Measurements from ENCODE around the gene NEGR1. TPM values are rescaled to one million over a fixed set of nuclear protein-coding genes. Genes with fewer than 3 reads are reported as not detected.
A peak's percentile ranks its signal among the peaks of the same experiment; 100 is the strongest.

Gene NEGR1
- total RNA-seq, 1 donor from 2014 or later: 19.2 TPM

DNA sequence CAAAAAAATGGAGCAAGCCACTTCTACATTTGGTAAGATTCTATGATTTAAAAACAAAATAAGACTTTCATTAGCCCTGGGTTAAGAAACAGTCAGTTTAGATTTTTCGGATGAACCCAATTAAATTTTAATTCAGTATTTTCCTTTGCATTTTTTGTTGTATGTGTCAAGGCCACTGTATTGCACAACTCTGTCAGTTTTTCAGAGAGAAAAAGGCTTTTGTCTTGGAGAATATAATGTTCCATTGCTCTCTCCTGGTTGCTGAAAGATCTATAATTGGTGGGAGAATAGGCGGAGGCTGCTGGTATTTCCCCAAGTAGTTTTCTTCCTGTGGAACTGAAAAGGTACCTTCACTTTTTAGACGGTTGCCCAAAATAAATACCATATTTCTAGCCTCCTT is 84.6 kb downstream of the NEGR1 start:
- Histone ChIP-seq H3K27me3 (no peaks in the 10 kb centered on the region), H3K4me1 (no peaks in the 10 kb centered on the region), H3K27ac (no peak overlapping the region), H3K9me3 (no peaks in the 10 kb centered on the region), H3K4me3 (no peak overlapping the region), H3K36me3 (no peaks in the 10 kb centered on the region)
- DNase-seq (ENCODE audit: extremely low spot score in 2 of 2): no peak
- no peak for TF ChIP-seq POLR2A (IDR thresholded peaks at IDR 0.05)
- TF ChIP-seq CTCF (IDR thresholded peaks at IDR 0.05): no peak
- no peak for TF ChIP-seq POLR2AphosphoS5 (IDR thresholded peaks at IDR 0.05; ENCODE audit: insufficient read depth in 1 of 2, low read depth in 1 of 2)
- intact Hi-C loops (cut with DNase I): no loop called here

- H3K27me3 ChIP-seq: no peaks in the 10 kb centered on the region
- TF ChIP-seq POLR2AphosphoS5 (IDR thresholded peaks at IDR 0.05; ENCODE audit: insufficient read depth in 1 of 2, low read depth in 1 of 2): no peak
- peak in 1 of 3 experiments; percentile 26 for TF ChIP-seq CTCF (IDR thresholded peaks at IDR 0.05)
- TF ChIP-seq POLR2A (IDR thresholded peaks at IDR 0.05): no peak
- H3K4me3 ChIP-seq: no peak overlapping the region
- no peaks in the 10 kb centered on the region for H3K9me3 ChIP-seq
- no peaks in the 10 kb centered on the region for H3K36me3 ChIP-seq
- intact Hi-C loops (cut with DNase I): no loop called here
- no peak overlapping the region for H3K27ac ChIP-seq
- no peaks in the 10 kb centered on the region for H3K4me1 ChIP-seq
- no peak for DNase-seq (ENCODE audit: extremely low spot score in 2 of 2)
Measured at GRCh38 chr1:72186733-72187307, 95.5 kb downstream of the NEGR1 start.

DNA sequence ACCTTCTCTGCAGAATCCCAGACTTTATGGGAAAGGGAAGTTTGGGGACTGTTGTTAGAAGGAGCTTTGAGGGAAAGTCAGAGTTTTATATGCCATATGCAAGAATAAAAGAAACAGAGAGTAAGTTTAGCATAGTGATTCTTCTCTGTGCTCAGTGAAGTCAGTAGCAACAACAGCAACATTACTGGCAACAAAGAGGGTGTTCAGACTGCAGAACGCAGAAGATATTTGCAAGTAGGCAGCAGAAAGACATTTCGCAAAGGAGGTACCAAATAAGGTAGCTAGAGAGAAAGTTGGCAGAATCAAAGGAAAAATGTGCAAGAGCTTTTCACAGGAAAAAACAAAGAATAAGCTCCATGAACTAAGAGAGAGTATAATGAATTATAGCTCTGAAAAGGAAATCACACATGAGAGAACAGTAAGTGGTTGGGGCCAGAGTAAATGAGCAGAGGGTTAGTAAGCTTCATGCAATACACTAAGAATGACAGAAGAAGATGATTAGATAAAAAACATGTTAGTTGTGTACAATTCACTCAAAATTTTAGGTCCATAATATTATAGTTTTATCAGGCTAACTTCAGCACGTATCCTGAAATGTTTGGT is 98.1 kb downstream of the NEGR1 start:
- Histone ChIP-seq H3K4me3 (no peak overlapping the region), H3K27ac (no peak overlapping the region), H3K9me3 (no peaks in the 10 kb centered on the region), H3K27me3 (no peaks in the 10 kb centered on the region), H3K4me1 (no peaks in the 10 kb centered on the region), H3K36me3 (no peaks in the 10 kb centered on the region)
- TF ChIP-seq POLR2AphosphoS5 (IDR thresholded peaks at IDR 0.05; ENCODE audit: insufficient read depth in 1 of 2, low read depth in 1 of 2): no peak
- no peak for TF ChIP-seq POLR2A (IDR thresholded peaks at IDR 0.05)
- TF ChIP-seq CTCF (IDR thresholded peaks at IDR 0.05): no peak
- intact Hi-C loops (cut with DNase I): no loop called here
- DNase-seq (ENCODE audit: extremely low spot score in 2 of 2): no peak

GRCh38 chr1:72182859-72183258 is 99.5 kb downstream of the NEGR1 start:
- Histone ChIP-seq H3K36me3 (no peaks in the 10 kb centered on the region), H3K27ac (no peak overlapping the region), H3K4me1 (no peaks in the 10 kb centered on the region), H3K9me3 (no peaks in the 10 kb centered on the region), H3K4me3 (no peak overlapping the region), H3K27me3 (no peaks in the 10 kb centered on the region)
- intact Hi-C loops (cut with DNase I): no loop called here
- TF ChIP-seq POLR2A (IDR thresholded peaks at IDR 0.05) (no peak), CTCF (IDR thresholded peaks at IDR 0.05) (no peak), POLR2AphosphoS5 (IDR thresholded peaks at IDR 0.05; ENCODE audit: insufficient read depth in 1 of 2, low read depth in 1 of 2) (no peak)
- DNase-seq (ENCODE audit: extremely low spot score in 2 of 2): no peak

DNA sequence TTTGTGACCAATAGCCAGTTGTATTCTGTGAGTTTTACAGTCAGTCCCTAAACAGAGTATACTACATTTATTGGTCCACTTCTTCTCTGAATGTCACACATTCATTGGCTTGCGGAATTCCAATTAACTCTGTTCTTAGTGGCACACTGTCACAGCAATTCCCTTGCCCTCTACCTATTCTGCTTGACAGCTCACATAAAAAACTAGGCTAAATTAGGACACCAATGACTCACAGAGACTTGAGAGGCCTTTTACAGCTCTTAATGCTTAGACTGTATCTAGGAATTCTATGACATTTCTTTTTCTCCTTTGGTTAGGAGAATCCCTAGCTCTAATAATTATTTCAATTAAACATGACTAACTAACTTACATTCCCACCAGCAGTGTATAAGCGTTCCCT is 104.1 kb downstream of the NEGR1 start:
- no peak for TF ChIP-seq POLR2A (IDR thresholded peaks at IDR 0.05)
- TF ChIP-seq POLR2AphosphoS5 (IDR thresholded peaks at IDR 0.05; ENCODE audit: insufficient read depth in 1 of 2, low read depth in 1 of 2): no peak
- no peak for TF ChIP-seq CTCF (IDR thresholded peaks at IDR 0.05)
- Histone ChIP-seq H3K27ac (no peak overlapping the region), H3K4me1 (no peaks in the 10 kb centered on the region), H3K27me3 (no peaks in the 10 kb centered on the region), H3K4me3 (no peak overlapping the region), H3K36me3 (no peaks in the 10 kb centered on the region), H3K9me3 (no peaks in the 10 kb centered on the region)
- no peak for DNase-seq (ENCODE audit: extremely low spot score in 2 of 2)
- intact Hi-C loops (cut with DNase I): no loop called here
